GM21381 (cell line): ENCODE measurements around the gene RNF14.
"Not testable (repeated sequence)": the region's sequence is repeated elsewhere in the genome, so short reads cannot be mapped to it uniquely, and the experiment has no call there.

ENCODE experiments used
- ATAC-seq: cut with Tn5 transposase; IDR thresholded peaks from one replicate; pipeline ENCODE4 v1.9.1; 2021; ENCODE audit warnings: mild to moderate bottlenecking, moderate library complexity; ENCODE audit not compliant: unreplicated experiment

Gene RNF14

DNA sequence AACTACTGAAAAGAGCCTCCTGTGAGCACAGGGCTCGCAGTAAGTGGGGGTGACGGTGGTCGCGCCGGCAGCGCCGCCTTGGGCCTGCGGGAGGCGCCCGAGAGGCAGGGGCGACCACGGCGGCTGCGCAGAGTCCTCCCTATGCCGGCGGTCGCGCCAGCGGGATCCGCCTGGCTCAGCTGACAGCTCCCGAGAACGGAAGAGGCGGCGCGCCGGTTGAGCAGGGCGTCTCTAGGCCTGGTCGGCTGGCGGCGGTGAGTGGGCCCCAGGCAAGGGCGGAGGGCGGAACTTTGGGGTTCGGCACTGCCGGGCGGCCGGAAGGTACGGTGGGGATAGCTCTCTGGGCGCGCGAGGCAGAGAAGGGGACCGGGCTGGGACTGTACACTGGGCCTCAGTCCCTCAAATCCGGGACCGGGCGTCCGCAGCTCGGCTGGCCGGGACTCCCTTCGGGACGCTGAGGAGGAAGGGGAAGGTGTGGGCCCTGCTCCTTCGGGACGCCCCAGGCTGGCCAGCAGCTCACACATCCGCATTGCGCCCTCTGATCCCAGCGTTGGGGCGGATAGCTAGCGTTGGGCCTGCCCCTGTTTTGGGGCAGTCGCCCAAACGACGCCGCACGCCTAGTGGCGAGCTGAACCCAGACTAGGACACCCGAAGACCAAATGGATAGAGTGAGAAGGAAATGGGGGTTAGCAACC, at the start of gene RNF14:
TSS of gene RNF14 (plus strand) at position 192 of the 695 bp plus-strand sequence. CDS start 4,484 bp downstream, outside the sequence.
- ATAC-seq = peak; percentile 86

- no peak for ATAC-seq
These were observed 49.4 kb upstream of the RNF14 start for GRCh38 chr5:141919218-141920119.

DNA sequence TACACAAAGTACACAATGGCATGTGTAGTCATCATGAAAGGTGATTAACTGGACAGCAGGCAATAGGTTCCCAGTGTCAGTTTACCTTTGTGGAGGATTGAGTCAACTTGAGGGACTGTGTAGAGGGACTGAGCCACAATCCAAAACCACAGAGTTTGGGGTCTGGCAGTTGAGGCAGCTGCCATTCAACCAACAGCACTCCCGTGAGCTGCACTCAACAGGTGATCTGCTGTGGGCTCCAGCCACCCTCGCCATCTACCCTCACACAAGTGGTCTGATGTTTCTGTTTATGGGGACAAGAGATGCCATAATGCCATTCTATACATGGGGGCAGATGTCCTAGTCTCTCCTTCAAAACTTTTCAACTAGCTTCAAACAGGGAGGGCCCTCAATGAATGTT, 48.1 kb upstream of the RNF14 start:
- ATAC-seq = no peak

- ATAC-seq = not testable (repeated sequence)
These were observed 46.0 kb upstream of the RNF14 start for GRCh38 chr5:141922827-141923447.

DNA sequence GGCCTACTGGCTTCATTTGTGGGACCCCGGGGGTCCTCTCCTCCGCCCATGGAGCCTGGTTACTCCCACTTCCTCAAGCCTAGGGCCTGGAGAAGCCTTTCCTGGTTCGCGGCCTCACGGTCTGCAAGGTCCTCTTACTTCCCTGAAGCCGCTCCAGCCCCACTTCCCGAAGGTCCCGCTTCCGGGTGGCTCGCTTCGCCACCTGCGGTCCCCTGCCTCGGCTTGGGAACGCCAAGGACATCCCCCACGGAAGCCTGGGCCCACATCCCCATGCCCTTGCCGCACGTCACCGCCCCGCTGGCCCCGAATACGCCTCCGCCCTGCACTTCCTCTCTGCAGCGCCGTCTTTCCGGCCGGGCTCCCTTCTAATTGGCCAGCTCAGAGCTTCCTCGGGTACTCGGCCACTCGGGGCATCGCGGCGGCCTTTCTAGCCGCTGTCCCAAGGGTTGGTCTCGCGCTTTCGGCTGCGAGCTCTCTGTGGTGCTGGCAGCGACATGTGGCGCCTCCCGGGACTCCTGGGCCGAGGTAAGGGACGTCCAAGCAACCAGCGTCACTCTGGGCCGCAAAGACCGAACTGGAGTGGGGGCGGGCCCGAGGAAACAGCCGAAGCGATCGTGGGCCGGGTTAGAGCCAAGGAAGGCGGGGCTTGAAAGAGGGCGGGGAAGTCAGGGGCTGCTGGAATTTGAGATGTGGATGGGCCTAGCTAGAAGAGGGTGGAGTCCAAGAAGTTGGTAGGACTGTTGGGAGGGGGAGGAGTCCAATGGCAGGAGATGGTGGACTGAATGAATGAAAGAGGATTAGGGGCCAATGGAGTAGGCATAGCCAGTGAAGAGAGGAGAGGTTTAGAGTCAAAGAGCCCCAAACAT, 45.2 kb upstream of the RNF14 start, which contains the start of gene DELE1:
TSS of gene DELE1 (plus strand) at position 424 of the 866 bp plus-strand sequence. CDS start at position 495, 71 bp downstream.
- ATAC-seq = peak; percentile 98

GRCh38 chr5:141926434-141926833, 42.5 kb upstream of the RNF14 start:
- no peak for ATAC-seq

DNA sequence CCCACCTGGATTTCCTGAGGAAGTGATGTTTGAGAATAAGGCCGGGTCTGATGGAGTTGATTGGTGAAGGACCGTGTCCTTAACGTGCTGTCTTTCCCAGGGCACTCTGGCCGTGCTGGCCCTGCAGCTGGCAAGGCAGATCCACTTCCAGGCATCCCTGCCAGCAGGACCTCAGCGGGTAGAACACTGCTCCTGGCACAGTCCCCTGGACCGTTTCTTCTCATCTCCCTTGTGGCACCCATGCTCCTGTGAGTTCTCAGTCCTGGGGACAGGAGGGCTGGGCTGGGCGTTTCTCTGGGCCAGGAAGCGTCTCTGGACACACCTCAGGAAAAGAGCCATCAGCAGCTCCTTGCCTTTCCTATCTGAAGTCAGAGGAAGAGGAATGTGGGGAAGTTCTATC, 40.9 kb upstream of the RNF14 start:
- ATAC-seq = no peak

GRCh38 chr5:141929398-141930058, 39.4 kb upstream of the RNF14 start:
- ATAC-seq = no peak

DNA sequence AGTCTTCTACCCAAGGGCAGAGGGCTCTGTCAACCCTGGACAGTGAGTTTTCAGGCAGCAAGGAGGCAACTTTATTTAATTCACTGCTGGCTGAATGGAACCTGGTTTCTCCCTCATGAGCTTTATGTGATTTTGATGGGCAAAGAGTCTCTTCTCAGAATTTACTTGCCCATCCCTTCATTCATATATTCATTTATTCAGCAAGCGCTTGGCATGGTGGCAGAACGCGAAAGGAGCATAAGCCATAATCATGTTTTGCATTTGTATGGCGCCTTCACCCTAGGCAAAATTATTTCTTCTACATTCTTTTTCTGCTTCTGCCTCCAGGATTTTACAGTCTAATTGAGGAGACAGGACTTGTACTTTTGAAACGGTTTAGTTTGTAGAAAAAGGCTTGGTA, 37.2 kb upstream of the RNF14 start:
- ATAC-seq = no peak

DNA sequence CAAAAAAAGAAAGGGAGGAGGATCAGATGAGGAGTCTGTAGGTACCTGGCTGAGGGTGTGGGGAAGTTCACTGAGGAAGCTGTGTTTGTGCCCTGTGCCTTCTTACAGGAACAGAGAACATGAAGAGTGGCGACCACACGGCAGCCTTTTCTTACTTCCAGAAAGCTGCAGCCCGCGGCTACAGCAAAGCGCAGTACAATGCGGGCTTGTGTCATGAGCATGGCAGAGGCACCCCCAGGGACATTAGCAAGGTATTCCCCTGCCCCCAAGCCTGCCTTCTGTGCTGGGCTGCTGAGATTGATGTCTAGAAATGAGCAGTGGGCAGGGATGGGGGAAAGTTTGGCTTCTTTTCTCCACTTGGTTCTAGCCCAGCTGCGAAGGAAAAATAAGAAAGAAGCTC, 35.8 kb upstream of the RNF14 start:
- ATAC-seq = no peak

GRCh38 chr5:141934099-141934844, 34.6 kb upstream of the RNF14 start:
- ATAC-seq = no peak

DNA sequence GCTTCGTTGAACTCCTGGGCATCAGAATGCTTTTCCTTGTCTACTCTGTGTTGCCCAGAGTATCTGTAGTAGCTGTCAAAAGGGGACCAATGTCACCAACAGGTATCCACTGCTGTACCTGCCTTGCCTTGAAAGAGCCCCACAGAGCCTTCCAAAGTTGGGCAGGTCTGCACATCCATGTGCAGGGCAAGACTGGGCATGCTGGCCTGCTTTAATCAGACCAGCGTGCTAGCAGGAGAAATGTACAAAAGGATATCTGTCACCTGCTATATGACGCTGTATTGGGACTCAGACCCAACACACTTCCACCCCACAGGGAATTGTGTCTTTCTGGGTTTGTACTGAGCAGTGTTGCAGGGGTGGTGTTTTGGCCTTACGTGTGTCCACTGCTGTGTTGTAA, 33.4 kb upstream of the RNF14 start:
- ATAC-seq = no peak

GRCh38 chr5:141940695-141941271, 28.1 kb upstream of the RNF14 start:
- no peak for ATAC-seq

GRCh38 chr5:141941307-141941706, 27.6 kb upstream of the RNF14 start:
- ATAC-seq = no peak

DNA sequence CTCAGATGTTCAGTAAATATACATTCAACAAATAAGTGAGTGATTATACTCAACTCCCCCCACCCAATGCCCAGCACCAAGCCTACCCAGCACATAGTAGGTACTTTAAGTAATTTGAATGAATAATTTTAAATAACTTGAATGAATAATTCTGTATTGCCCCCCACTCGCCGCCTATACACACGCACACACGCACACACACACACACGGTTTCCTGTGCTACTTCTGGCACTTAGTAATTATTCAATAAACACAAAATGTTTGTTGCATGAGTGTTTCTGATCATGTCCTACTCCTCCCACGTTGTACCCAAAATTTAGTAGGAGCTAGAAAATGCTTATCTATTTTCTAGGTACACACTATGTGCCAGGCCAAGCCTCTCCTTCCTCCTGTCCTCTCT, 27.1 kb upstream of the RNF14 start:
- no peak for ATAC-seq

- no peak for ATAC-seq
These were observed 26.6 kb upstream of the RNF14 start for GRCh38 chr5:141942185-141942857.

DNA sequence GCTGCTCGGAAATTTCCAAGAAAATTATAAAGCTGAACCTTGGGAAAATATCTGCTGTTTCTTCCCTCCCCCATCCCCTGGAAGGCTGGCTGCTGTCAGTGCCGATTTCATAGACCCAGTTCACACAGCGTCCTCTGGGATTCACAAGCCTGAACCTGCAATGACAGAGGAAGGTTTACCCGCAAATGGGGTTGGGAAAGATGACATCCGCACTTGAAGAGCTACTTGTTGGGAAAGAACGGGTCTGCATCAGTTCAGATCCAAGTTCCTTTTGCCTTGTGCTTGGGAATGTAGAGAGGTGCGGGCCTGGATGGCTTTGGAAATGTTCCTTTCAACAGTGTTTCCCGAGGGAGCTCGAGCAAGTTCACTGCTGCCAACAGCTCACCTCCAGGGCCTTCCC, 24.8 kb upstream of the RNF14 start:
- ATAC-seq = no peak

DNA sequence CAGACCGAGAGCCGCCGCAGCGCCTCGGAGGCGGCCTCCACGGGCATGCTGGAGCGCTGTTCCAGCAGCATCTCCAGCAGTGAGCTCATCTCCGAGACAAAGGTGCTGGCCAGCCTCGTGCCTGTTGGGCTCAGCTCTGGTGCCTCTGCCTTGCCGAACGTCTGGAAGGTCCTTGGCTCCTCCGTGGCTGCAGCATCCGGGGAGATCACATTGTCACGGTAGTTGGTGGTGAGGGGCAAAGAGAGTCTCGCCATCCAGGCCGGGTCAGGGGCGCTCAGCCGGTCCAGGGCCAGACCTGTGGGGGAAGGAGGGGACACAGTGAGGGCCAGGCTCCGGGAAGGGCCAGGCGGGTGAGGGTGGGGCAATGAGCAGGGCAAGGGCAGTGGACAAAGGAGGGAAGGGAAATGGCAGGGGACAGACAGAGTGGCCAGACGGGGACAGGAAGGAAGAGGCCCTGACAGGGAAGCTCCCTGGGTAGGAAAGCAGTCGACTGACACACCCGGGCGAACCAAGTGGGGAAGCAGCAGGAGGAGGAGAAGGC, 23.3 kb upstream of the RNF14 start:
- no peak for ATAC-seq
